HG03039 (cell line): ENCODE measurements around the gene ANKRD18B.
"Not testable (repeated sequence)": the region's sequence is repeated elsewhere in the genome, so short reads cannot be mapped to it uniquely, and the experiment has no call there.

Experiments used
- ATAC-seq: cut with Tn5 transposase; IDR thresholded peaks from one replicate; pipeline ENCODE4 v1.9.1; 2021; ENCODE audit warnings: mild to moderate bottlenecking, moderate library complexity; ENCODE audit not compliant: unreplicated experiment

ANKRD18B gene

GRCh38 chr9:33604249-33604648 lies 80.2 kb downstream of the ANKRD18B start:
- not testable (repeated sequence) for ATAC-seq

- ATAC-seq = not testable (repeated sequence)
These were observed 80.9 kb downstream of the ANKRD18B start for GRCh38 chr9:33604936-33605335.

GRCh38 chr9:33611358-33611757 lies 87.3 kb downstream of the ANKRD18B start:
- ATAC-seq = no peak

- not testable (repeated sequence) for ATAC-seq
These were observed 88.4 kb downstream of the ANKRD18B start for GRCh38 chr9:33612410-33612809.

- no peak for ATAC-seq
These were observed 90.1 kb downstream of the ANKRD18B start for GRCh38 chr9:33614001-33614687.

- not testable (repeated sequence) for ATAC-seq
These were observed 94.3 kb downstream of the ANKRD18B start for GRCh38 chr9:33618370-33618769.

- no peak for ATAC-seq
These were observed 95.8 kb downstream of the ANKRD18B start for GRCh38 chr9:33619666-33620404.

- ATAC-seq = no peak
These were observed 96.8 kb downstream of the ANKRD18B start for GRCh38 chr9:33620738-33621439.
